ENCODE measurements around the gene AARS1.
"Not testable (repeated sequence)": the region's sequence is repeated elsewhere in the genome, so short reads cannot be mapped to it uniquely, and the experiment has no call there.

AARS1 gene

GRCh38 chr16:70270176-70270575 is 19.1 kb downstream of the AARS1 start:
- no peak for DNase-seq

GRCh38 chr16:70269471-70269870 is 19.8 kb downstream of the AARS1 start:
- DNase-seq = no peak

- not testable (repeated sequence) for DNase-seq
These were observed 21.4 kb downstream of the AARS1 start for GRCh38 chr16:70267922-70268321.

GRCh38 chr16:70267516-70267915 is 21.8 kb downstream of the AARS1 start:
- DNase-seq = no peak

- not testable (repeated sequence) for DNase-seq
These were observed 29.4 kb downstream of the AARS1 start for GRCh38 chr16:70259903-70260302.

GRCh38 chr16:70258946-70259345 is 30.4 kb downstream of the AARS1 start:
- DNase-seq = no peak

GRCh38 chr16:70258065-70258464 is 31.2 kb downstream of the AARS1 start:
- no peak for DNase-seq

- DNase-seq = no peak
These were observed 31.9 kb downstream of the AARS1 start for GRCh38 chr16:70257391-70257790.

GRCh38 chr16:70255574-70255973 is 33.7 kb downstream of the AARS1 start:
- no peak for DNase-seq

GRCh38 chr16:70254965-70255286 is 34.4 kb downstream of the AARS1 start:
- DNase-seq = no peak

- no peak for DNase-seq
These were observed 34.9 kb downstream of the AARS1 start for GRCh38 chr16:70254180-70254964.

GRCh38 chr16:70253291-70254106 is 35.8 kb downstream of the AARS1 start:
- no peak for DNase-seq

GRCh38 chr16:70252355-70252988 is 36.8 kb downstream of the AARS1 start:
- no peak for DNase-seq

- peak; percentile 95 for DNase-seq
These were observed 37.5 kb downstream of the AARS1 start, which contains the start of gene EXOSC6 for GRCh38 chr16:70251629-70252354. Gene EXOSC6 (minus strand): TSS chr16:70251940. CDS start chr16:70251900, 40 bp downstream.

- DNase-seq = peak; percentile 56
These were observed 38.3 kb downstream of the AARS1 start for GRCh38 chr16:70250748-70251628.

- DNase-seq = not testable (repeated sequence)
These were observed 39.6 kb downstream of the AARS1 start for GRCh38 chr16:70249697-70250096.

- not testable (repeated sequence) for DNase-seq
These were observed 50.5 kb downstream of the AARS1 start for GRCh38 chr16:70238773-70239172.

GRCh38 chr16:70231831-70232230 is 57.5 kb downstream of the AARS1 start:
- DNase-seq = not testable (repeated sequence)

GRCh38 chr16:70226024-70226423 is 63.3 kb downstream of the AARS1 start:
- not testable (repeated sequence) for DNase-seq

- not testable (repeated sequence) for DNase-seq
These were observed 63.9 kb downstream of the AARS1 start for GRCh38 chr16:70225430-70225829.

- DNase-seq = not testable (repeated sequence)
These were observed 64.7 kb downstream of the AARS1 start for GRCh38 chr16:70224645-70225044.

Data from left hindlimb (tissue), 1 donor.